HS-5 (cell line): ENCODE data around the gene AOX1.
"Not testable (repeated sequence)": the region's sequence is repeated elsewhere in the genome, so short reads cannot be mapped to it uniquely, and the experiment has no call there.

ENCODE experiments used
- DNase-seq: peaks from one replicate; pipeline ENCODE4 v3.0.0-alpha.2; 2012; ENCODE audit warnings: low read depth

The AOX1 gene

DNA sequence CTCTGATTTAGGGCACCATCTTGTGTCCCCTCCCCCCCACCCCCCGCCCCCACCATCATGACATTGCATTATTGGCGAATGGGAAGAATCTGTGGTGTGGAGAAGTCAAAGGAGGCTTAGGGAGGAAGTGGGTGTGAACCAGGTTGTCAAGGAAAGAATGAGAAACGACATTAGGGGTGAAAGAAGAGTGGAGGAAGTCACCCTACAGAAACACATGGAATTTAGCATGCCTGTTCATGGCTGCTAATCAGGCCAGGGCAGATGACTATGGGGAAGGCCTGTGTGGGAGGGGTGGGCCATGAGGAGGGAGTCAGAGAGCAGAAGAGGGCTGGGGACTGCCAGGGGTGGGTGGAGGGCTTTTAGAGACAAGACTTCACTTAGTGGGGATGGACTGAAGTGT lies 81.6 kb downstream of the AOX1 start:
- no peak for DNase-seq

DNA sequence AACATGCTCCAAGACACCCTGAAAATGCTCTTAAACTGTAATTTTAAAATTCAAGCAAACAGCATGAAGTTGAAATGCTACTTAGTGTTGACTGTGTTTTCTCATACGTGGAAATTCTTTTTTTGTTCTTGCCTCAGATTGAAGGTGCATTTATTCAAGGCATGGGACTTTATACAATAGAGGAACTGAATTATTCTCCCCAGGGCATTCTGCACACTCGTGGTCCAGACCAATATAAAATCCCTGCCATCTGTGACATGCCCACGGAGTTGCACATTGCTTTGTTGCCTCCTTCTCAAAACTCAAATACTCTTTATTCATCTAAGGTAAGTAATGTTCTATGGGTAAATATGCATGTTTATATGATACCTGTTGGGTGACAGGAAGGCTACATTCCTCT lies 82.7 kb downstream of the AOX1 start:
- DNase-seq: no peak

GRCh38 chr2:200669308-200669707 lies 83.5 kb downstream of the AOX1 start:
- no peak for DNase-seq

DNA sequence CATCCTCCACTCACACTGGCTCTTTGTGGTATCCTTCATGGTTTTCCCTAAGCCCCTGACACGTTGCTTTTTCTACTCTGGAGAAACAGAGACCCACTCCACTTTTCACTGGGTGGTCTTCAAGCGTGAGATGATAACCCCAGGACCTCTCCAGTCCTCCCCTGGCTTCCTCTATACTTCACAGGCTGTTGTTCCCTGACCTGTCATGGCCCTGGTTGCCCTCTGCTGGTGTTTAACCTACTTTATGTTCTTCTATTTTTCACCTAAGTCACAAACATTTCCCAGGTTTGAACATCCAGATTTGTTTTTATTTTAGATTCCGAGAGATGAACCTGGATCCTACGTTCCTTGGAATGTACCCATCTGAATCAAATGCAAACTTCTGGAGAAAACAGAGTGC lies 84.5 kb downstream of the AOX1 start:
- no peak for DNase-seq

GRCh38 chr2:200670751-200671150 lies 84.9 kb downstream of the AOX1 start:
- no peak for DNase-seq

DNA sequence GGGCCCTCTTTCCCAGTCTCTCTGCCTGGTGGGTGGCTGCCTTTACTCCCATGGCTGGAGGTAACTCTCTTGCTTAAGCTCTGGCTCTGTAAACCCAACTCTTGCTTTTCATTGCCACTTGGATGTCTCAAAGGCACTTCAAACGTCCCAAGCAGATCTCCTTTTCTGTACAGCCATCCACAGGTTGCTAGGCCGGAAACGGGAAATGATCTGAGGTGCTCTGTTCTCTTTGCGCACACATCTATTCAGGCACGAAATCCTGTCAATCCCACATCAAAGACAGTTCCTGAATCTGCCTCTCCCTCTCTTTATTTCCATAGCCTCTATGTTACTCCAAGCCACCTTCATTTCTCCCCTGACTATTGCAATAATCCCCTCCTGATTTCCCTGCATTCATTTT lies 87.4 kb downstream of the AOX1 start:
- no peak for DNase-seq

DNA sequence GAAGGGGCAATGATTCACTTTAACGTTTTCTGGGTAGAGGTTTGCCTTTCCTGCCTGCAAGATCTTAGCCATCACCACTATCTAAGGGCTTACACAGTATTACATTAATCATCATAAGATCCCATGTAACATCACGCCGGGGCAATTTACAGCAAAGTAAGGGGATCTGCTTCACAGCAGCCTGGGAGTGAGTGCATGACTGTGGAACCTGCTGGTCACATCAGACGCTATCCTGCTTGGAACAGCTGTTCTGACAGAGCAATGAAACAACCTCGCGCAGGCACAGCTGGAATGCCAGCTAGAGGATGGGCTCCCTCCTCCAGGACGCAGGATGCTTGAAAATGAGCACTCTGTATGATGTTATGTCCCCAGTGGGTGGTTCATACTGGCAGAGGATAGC lies 89.0 kb downstream of the AOX1 start:
- no peak for DNase-seq

DNA sequence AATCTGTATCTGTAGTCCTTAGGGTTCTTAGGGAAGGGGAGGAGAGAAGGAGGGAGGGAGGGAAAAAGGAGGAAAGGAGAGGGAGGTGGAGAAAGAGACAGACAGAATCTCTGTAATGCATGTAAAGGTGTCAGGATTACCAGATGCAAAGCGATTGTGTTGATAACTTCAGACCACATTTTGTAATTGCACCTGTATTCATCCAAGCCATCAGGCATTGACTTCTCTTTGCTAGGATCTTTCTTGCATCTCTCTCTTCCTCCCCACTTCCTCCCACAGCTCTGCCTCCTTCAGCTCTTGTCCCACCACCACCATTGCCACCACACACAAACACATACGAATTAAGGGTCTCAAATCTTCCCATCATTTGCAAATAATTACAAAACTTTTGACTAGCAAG lies 91.4 kb downstream of the AOX1 start:
- no peak for DNase-seq

- DNase-seq: no peak
Observed at GRCh38 chr2:200677721-200678532, 92.1 kb downstream of the AOX1 start.

DNA sequence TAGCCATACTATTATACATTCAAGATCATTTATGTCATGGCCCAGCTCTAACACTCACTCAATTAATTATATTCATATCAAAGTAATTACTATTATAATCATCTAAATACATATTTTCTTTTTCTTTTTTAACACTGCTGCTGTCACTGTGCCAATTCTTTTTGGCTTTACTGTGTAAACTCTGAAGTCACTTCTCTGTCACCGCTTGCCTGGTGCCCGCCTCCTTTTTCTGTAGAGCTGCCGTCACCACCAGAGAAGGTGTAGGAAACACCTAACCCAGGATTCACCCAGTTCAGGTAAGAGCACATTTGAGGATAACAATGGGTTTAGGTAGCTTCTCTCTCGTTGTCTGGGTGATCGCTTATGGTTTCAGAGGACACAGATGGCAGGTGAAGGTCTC lies 93.3 kb downstream of the AOX1 start:
- DNase-seq: no peak

DNA sequence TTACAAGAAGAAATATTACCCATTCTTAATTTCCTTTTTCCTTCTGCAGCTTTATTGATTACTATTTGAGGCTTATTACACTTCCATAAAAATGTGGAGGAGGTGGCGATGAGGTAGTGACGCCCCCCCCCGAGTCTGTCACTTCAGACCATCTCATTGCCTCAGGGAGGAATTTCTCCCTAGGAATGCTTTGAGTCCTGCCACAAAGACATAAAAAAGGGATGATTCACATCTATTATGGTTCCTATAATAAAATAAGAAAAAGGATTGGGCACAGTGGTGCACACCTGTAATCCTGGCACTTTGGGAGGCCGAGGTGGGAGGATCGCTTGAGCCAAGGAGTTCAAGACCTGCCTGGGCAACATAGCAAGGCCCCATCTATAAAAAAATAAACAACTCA lies 93.7 kb downstream of the AOX1 start:
- DNase-seq: no peak

DNA sequence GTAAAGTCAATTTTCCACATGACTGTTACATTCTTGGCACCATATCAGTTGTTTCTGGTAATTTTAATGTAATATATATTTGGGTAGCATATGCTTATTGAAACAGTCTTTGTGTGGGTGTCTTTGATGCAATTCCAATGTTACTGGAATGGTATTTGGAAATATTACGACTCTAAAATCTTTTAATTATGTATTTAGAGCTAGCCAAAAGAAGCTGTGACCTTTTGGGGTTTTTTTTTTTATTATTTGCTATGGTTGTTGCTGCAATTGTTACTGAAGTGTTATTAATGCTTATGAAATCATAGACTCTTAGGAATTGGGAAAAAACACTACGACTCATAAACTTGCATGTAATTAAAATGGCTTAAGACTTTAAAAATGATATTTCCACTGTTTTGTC lies 95.9 kb downstream of the AOX1 start:
- no peak for DNase-seq

DNA sequence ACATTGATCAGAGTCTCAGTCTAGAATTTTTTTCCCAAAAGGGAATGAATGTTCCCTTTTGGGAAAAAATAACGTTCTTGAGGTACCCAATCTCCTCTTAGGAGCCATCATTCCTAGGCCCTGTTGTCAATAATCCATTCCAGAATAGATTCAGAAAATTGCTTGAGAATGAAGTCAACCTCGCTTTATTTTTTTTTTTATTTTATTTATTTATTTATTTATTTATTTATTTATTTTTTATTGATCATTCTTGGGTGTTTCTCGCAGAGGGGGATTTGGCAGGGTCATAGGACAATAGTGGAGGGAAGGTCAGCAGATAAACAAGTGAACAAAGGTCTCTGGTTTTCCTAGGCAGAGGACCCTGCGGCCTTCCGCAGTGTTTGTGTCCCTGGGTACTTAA lies 96.6 kb downstream of the AOX1 start:
- not testable (repeated sequence) for DNase-seq

DNA sequence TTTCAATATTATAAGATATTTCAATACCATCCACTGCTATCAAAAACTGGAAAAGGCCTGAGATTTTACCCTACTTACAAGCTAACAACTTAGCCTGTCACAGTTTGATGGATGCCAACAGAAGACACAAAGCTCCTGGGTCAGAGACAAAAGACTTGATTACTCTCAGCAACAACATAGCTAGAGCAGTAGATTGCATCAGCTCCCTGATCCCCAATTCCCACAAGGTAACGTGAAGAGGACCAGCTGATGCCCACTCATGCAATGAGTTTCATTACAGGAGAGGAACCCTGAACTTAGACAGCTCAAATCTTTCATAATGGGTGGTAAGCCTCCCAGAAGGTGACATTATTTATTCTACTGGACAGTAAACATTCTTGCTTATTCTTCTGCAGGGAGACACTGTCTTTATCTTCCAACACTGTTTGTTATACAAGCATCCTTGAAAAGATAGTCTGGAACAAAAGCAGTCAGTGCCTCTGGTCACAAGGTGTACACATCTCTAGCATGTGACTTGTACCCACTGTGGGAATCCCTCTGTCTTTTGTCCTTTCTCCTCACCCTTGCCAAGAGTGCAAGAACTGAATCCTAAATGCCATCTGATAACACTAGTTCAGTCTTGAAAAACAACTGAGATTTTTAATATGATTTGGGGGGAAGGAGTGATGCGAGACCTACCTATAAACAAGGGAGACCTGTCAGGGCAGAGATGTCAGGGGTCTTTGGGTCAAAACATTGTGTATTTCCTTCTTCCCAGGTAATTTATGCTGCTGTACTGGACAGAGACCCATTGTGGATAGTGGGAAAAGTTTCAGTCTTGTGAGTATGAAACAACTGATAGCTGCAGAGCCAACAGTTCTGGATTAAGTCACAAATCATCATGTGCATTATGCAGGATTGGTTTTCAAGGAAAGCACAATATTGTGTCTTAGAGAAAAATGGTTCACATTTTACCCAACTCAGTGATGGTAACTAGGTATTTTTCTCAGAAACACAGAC lies 102.4 kb downstream of the AOX1 start:
- DNase-seq: no peak

DNA sequence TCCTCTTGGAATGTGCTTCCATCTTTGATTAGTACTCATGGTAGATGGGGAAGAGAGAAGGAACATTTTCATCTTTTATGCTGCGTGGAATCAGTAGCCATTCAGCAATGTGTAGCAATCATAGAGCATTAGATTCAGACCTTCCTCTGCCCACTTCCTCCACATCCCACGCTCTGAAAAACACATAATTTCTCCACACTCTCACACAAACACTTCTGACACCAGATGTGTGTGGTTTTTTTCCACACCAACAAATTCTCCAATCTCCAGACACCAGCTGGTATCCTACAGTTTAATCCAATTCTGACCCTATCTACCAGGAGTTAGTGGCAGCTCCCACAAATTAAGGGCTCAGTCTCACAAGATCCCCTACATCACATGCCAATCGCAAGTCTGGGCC lies 103.3 kb downstream of the AOX1 start:
- DNase-seq: no peak

- no peak for DNase-seq
Observed at GRCh38 chr2:200693836-200694470, 108.1 kb downstream of the AOX1 start.

DNA sequence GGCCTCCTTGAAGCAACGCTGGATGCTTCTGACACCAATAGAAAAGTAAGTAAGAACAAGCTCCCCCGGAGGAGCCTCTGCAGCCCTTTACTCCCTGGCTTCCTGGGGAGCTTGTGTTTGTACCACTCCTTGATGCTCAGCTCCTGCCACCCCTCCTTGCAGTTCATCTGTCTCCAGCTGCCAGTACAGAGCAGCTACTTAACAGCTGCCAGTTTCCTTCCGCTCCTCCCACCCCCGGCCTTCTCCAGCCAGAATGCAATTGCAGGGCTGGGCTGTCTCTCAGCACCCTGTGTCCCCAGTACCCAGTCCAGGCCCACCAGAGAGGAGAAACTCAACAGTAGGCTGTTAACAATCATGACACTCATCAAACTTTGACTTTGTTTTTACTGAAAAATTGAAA lies 109.4 kb downstream of the AOX1 start:
- DNase-seq: no peak

GRCh38 chr2:200695601-200696000 lies 109.8 kb downstream of the AOX1 start:
- no peak for DNase-seq

- no peak for DNase-seq
Observed at GRCh38 chr2:200698217-200698616, 112.4 kb downstream of the AOX1 start.

DNA sequence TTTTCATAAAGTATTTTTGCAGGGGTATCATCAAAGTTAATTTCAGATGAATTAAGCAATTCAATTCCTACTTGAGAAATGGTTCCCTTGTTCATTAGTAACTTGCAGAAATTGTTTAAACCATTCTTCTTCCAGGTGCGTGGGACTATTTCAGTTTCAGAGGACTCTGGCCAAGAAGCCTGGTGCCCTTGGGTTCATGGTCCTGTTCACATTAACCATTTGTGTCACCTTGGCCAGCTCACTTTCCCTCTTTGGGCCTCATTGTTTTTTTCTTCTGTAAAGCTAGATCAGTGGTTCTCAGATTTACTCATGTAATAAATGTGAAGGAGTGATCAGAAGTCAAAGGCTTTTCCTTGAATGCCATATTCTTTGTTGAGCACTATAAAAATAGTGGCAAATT lies 113.5 kb downstream of the AOX1 start:
- no peak for DNase-seq

- no peak for DNase-seq
Observed at GRCh38 chr2:200700856-200701255, 115.0 kb downstream of the AOX1 start.

DNA sequence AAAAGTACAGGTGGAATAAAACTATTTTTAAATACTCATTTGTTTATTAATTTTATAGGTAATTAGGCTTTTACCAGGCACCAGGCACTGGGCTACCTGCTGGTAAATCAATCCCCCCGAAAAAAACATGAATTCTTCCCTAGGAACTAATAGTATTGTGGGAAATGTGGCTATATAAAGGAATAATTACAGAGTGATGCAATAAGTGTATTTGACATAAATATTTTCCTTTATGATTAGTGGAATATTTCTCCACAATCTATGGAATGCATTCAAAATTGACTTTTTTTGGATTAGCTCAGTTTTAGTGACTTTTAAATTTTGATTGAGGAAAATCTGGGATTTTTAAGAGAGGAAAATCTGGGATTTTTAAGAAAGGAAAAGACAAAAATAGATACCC lies 116.2 kb downstream of the AOX1 start:
- no peak for DNase-seq

GRCh38 chr2:200702646-200703118 lies 116.9 kb downstream of the AOX1 start:
- DNase-seq: no peak
